ENCODE results near the gene SLC25A29.
"Not testable (repeated sequence)": the region's sequence is repeated elsewhere in the genome, so short reads cannot be mapped to it uniquely, and the experiment has no call there.

Gene SLC25A29

DNA sequence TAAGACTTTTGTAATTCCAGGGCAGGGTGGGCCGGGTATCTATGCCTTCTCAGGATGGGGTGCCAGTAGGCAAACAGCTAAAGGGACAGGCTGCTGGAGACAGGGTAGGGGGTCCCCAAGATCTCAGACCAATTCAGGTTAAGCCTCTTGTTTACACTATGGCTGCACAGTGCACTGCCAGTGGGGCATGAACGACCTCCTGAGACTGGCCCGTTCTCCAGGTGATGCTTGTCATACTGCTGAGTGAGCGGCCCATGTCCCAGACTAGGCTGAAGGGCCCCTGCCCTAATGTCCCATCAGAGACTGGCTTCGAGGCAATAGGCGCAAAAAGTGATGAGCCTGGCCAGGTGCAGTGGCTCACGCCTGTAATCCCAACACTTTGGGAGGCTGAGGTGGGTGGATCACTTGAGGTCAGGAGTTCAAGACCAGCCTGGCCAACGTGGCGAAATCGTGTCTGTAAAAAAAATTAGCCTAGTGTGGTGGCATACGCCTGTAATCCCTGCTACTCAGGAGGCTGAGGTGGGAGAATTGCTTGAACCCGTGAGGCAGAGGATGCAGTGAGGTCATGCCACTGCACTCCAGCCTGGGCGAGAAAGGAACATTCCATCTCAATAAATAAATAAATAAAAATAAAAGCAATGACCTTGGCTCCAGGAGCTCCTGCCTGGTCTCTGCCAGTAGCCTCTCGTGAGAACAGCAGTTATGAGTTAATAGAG lies 12.6 kb downstream of the SLC25A29 start:
- DNase-seq, result no peak

DNA sequence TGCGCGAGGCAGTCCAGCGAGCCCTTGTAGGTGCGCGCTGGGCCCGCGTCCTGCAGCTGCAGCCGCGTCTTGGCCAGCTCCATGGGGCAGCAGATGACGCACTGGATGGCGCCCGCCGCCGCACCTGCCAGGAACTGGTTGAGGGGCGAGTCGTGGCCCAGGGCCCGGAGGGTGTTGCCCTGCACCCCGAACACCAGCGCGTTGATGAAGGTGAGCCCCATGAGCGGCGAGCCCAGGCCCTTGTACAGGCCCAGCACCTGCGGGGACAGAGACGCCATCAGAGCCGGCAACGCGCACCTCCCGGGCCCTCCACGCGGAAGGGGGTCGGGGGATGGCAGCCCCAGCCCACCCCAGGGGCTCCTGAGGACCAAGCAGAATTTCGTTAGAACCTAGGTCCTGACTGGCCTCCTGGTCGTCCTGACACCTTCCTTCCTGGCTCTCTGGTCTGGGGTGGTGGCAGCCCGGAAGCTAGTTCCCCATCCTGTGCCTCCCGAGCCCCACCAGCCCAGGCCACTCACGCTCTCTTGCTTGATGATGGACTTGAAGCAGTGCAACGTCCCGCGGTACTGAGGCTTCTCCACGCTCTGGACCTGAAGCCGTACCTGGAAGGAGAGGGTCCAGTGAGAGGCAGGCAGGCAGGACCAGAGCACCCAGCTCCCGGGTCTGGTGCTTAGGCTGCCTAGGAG lies 13.3 kb downstream of the SLC25A29 start:
- DNase-seq, result no peak

DNA sequence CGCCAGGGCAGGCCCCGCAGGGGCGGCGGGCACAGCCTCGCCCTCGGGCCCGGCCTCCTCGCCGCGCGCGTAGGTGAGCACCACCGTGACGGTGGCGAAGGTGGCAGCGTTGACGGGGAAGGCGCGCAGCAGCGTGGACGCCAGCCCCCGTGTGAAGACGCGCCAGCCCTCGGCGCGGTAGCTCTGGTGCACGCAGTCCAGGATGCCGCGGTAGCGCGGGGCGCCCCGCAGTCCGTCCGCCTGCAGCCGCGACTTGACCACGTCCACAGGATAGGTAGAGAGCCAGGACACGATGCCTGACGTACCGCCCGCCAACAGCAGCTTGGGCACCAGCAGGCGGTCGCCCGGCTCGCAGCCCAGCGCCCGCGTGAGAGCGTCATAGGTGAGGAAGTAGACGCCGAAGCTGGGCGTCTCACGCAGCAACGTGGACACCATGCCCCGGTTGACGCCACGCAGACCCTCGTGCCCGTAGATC lies 13.9 kb downstream of the SLC25A29 start:
- DNase-seq, result no peak

DNA sequence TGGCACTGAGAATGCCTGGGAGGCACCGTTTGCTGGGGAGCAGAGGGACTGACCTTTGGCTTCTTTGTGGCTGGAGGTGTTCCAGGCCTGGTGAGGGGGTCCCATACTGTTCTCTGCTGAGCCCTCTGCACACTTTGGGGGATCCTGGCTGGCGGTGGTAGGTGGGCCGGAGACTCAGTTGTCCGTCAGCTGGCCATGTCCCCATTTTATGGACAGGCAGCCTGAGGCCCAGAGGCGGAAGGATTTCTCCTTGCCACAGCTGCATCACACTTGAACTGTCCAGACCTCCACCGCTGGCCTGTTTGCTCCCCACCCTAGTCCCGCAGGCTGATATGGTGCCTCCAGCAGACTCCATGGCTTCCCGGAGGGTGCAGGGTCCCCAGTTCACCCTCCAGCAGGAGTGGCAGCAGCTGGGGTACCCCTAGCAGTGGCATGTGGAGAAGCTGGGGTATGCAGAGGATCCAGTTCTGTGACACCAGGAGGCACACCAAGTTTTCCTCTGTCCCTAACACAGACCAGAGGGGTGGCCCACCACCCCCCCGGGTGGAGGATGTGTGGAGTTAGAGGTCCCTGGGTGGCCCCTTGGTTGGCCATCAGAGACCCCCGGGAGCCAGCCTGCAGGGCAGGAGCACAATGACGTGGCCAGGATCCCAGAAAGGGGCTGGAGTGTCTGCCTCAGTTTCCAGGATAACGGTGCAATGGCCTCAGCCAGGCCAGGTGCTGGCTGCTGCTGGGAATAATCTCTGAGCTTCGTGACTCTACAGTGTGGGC lies 14.8 kb downstream of the SLC25A29 start:
- no peak for DNase-seq

DNA sequence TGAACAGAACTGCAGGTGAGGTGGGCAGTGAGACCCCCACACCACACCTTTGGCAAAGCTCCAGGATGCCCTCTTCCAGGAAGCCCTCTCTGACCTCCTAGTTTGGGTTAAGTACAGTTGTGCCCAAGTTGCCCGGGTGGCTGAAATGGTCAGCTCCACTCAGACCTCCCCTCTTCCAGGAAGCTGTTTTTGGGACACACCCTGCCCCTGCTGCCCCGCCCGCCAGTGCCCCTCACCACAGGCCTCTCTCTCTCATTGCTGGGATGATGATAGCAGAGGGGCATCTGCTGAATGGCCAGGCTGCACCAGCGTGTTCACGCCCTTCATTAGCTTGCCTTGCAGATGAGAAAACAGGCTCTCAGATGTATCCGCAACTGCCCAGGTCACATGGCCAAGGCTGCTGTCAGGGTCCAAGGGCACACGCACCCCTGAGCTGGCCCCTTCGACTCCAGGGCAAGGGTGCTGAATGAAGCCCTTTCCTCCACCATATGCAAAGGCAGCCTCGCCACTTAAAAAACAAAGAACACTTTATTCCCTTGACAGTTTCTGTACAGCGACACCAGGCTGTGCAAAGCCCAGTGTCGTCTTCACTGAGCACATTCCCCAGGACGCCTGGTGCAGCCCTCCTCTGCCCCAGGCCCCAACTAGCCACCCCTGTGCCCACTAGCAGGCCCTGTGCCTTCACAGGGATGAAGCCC lies 15.5 kb downstream of the SLC25A29 start:
- no peak for DNase-seq

DNA sequence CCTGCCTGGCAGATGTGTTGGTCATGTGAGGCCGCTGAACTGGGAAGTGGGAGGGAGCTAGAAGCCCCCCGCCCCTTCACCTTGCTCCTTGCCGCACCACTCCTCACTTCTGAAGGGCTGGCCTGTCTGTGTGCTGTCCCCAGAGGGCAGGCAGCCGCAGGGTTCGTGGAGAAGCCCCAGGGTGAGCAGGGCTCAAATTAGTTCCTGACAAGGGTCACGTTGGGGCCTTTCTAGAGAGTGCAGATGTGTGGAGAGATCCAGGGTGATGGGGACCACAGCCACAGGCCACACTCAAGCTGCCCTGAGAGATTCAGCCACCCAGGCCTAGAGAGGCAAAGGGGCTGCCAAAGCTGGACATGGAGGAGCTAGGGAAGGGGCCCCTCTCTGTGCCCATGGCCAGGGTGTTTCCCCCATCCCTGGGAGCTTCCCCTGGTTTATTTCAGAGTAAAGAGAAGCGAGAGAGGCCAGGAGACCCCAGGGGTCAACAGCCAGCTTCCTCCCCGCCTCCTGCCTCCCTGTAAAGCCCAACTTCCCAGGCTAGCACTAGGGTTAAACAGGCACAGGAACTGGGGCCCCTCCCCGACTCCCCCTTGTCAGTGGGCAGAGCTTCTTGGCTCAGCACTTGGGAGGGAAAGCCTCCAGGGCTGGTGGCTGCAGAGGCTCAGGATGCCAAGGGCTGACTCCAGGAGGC lies 16.2 kb downstream of the SLC25A29 start:
- no peak for DNase-seq

DNA sequence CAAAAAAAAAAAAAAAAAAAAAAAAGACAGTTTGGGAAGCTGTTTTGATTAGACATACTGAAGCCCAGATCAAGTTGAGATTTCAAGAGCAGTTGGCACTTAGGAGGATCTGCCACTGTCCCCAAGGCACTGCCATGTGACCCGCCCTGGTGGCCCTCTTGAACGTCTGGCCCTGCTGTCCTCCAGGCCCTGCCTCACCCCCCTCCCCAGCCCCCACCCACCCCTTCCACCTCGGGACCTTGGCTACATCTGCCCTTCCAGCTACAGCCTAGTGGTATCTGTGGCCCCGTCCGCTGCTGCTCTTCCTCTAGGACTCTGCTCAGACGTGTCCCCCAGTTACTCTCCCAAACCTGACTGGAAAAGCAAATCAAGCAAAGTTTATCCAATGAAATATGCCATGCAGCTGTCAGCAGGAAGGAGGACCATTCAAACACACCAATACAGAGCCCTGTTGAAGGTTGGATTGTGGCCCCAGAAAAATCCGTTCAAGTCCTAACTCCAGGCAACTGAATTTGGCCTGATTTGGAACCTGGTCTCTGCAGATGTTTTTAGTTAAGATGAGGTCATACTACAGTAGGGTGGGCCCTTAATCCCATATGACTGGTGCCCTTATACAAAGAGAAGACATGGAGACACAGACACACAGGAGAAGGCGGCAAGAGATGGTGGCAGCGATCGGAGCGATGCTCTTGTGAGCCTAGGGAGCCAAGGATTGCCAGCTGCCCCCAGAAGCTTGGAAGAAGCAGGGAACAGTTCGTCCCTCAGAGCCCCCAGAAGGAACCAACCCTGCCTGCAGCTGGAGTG lies 17.7 kb downstream of the SLC25A29 start:
- peak; percentile 24 for DNase-seq

DNA sequence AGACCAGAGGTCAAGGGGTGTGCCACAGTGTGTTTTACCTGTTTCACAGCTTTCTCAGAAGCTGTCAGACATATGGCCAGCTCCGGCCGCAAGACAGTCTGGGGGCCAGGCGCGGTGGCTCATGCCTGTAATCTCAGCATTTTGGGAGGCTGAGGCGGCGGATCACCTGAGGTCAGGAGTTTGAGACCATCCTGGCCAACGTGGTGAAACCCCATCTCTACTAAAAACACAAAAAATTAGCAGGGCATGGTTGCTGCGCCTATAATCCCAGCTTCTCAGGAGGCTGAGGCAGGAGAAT lies 18.3 kb downstream of the SLC25A29 start:
- DNase-seq, result not testable (repeated sequence)

DNA sequence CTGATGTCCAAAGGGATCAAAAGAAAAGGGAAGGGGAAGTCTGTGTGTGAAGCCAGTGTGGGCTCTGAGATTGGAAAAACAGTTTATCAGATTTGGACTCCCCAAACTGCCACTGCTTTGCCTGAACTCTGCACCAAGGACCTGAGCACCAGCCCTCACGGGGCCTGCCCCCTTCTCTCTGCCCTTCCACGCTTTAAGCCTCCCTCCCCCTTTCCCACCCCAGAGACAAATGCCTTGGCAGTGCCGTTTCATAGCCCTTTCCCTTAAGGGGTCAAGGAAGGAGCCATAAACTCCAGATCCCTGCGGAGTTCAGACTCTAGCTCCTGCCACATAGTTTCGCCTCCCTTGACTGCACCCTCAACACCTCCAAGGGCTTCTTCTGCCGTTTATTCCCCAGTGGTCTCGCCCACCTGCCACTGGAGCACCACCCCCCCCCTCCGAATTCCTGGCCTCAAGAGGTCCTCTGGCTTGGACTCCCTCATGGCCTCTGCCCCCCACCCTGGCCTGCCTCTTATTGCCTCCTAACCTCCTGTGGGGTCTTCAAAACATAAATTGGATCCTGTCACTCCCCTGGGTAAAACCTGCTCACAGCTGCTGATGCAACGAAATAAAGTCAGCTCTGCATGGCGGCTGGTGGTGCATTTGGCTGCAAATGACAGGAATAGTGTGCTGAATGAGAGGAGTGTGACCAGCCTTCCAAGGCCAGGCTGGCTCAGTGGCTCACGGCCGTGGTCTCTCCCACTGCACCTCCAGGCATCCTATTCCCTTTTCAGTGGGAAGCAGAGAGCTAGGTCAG lies 18.8 kb downstream of the SLC25A29 start:
- DNase-seq, result no peak

DNA sequence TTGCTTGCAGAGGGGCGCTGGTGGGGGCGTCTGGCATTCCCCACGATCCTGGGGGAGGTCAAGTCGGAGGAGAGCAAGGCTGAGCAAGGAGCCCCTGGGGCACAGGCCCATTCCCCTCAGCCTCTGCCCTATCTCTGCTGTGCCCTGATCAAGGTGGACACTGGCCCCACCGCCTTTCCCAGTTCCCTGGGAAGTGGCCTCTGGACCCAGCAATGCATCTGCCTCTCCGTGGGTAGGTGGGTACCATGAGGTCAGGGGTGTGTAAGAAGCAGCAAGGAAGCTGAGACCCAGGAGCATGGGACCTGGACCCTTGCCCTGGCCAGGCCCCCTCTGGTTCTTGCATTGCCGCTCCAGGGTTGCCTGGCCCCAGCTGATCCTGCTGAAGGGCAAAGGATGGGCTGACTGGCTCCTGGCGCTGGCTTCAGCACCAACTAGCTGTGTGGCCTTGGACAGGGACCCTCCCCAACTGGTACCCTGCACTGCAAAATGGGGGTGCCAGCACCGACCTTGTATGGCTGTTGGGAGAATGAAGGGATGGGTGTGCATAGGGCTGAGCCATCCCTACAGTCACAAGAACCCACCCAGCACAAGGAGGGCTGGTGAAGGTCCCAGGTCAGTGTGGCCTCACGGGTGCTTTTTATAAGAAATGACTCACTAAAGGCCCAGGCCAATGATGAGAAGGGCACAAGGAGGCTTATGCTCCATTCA lies 19.6 kb downstream of the SLC25A29 start:
- no peak for DNase-seq

DNA sequence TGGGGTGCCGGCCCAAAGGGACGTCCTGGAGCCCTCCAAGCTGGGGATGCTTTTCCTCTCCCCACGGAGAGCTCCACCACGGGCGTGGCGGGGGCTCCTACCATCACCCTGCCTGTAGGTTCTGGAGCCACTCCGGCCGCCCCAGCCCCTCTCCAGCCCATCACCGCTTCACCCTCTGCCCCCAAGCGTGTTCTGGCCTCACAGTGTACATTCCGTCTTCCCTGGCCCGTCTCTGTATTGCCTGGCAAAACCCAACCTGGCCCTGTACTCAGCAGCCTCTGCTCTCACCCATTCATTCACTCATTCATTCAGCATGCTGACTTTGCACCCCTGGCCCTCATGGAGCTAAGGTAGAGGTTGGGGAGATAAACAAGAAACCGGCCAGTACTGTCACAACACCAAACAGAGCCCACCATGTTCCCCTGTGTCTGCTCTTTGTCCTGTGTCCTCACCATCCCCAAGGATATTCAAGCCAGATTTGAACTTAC lies 20.3 kb downstream of the SLC25A29 start:
- DNase-seq, result no peak

DNA sequence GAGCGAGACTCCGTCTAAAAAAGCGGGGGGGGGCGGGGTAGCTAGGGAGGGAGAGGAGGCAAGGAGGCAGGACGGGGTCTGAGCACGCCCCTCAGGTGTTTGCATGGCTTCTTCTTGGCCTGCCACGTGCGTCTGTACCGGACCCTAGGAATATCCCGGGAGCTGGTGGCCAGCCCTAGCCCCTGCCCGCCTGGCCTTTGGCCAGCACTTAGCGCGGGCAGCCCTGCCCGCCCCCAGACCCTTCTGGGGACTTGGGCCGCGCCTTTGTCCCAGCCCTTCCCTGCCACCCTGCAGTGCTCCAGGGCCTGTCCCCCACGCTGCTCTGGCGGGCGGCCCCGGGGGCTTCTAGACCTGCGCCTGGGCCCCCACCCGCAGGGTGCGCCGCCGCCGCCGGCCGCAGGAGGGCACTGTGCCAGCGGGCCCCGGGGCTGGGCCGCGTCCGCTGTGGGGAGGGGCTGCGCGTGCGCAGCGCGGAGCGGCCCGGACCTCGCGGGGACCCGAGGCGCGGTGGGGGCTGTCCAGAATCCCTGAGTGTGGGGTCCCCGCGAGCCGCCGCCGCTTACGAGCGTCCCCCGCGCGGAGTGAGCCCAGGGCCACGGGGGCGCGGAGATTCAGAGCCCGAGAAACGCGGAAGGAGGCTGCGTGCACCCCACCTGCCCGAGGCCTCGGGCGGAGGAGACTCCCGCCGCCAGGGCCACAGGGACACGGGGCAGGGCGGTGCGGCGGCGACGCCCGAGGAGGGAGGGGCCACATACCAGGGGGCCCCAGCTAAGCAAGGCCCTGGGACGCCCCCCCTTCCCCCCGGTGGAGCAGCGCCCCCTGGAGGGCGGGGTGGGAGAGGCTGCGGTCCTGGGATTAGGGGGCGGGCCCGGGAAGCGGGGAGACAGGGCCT lies 21.0 kb downstream of the SLC25A29 start:
- DNase-seq, result peak; percentile 73

DNA sequence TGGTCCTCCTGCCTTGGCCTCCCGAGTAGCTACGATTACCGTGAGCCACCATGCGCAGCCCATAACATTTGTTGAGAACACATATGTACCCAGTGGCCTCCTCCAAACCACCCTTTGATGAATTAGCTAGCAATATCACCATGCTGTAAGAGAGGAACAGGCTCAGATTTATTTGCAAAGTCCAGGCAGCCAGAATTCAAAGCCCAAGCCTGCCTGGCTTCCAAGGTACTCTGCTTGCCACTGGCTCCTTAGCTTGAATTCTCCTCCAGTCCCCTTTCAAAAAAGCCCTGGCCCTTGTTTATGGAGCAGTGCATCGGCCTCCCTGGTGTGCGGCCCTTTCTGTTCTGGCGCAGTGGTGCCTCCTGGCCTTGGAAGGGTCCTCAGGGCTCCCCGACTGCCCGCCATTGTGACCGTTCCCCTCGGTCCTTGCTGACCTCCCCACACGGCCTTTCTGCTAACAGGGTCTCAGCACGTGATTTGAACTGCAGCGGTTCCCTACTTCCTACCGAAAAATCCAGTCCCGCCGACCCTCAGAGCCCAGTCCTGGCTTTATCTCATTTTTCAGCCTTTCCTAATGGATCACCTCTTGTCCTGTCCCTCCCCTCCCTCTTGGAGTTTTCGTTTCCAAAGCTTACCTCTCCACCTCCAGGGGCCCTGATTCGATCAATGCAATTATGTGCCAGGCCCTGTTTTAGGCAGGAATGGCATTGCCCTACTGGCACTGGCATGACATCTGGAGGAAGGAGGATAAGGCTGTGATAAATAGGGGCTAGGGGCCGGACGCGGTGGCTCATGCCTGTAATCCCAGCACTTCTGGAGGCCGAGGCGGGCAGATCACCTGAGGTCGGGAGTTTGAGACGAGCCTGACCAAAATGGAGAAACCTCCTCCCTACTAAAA lies 22.0 kb downstream of the SLC25A29 start:
- DNase-seq, result no peak

DNA sequence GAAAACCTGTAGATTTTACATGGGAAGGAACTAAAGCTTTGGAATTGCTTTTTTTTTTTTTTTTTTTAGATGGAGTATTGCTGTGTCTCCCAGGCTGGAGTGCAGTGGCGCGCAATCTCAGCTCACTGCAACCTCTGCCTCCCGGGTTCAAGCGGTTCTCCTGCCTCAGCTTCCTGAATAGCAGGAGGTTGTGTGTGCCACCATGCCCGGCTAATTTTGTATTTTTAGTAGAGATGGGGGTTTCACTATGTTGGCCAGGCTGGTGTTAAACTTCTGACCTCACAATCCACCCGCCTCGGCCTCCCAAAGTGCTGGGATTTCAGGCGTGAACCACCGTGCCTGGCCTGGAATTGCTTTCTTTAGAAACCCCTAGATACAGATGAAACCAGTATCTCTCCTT lies 22.8 kb downstream of the SLC25A29 start:
- DNase-seq, result not testable (repeated sequence)

DNA sequence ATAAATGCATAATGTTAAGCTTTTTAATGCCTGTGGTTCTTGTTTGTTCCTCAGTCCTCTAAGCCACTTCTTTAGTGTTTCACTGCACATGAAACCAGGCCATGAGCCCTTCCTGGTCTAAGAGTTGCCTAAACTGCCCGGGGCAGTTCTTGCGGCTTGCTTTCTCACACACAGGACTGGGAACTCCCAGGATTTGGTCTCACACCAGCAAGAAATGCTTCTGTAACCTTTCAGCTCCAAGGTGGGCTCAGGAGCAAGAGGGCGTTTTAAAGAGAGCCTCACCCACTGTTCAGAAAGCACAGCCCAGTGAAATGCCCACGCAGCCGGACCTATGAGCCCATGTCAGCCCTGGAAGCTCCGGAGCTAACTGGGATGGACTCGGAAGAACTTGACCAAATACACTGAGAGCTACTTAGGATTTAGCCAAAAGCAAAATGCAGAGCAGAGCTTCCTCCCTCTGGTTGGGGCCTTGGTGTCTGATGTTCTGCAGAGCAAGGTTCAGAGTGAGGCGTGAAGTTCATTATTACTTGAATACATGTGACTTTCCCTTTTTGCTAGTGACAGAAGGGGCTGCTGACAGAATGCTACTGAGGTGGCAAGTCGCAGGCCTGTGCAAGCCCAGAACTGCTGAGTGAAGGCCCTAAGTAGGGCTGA lies 23.4 kb downstream of the SLC25A29 start:
- no peak for DNase-seq

DNA sequence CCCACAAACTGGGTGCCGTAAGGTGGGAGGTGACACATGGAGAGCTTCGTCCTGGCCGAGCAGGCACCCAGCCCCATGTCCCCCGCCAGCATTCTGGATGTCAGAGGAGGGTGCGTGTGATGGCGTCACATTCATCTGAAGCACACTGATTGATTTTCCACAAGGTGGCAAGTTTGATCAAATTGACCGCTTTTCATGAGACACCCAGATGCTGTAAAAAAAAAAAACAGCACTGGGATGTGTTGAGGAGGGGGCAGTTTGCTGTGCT lies 24.2 kb downstream of the SLC25A29 start:
- DNase-seq, result no peak

Data from fibroblast of skin of scalp (primary cell).